Ovary (tissue), 9 donors: ENCODE measurements around the gene MIDN. TPM values are rescaled to one million over a fixed set of nuclear protein-coding genes. Genes with fewer than 3 reads are reported as not detected.
A peak's percentile ranks its signal among the peaks of the same experiment; 100 is the strongest.
"Not testable (repeated sequence)": the region's sequence is repeated elsewhere in the genome, so short reads cannot be mapped to it uniquely, and the experiment has no call there.

Experiments used
- DNase-seq, 5 donors: peaks; one replicate each; pipeline ENCODE4 v3.0.0-alpha.2; 2019 to 2020
- H3K27ac ChIP-seq, 2 donors: fragments of 200-600 bp; one replicate each; pipeline versions ENCODE4 v1.5.1 to v1.8.0; 2019 to 2022
- H3K27me3 ChIP-seq: fragments of 200-600 bp; one replicate; pipeline ENCODE4 v1.8.0; 2022
- H3K36me3 ChIP-seq: fragments of 200-600 bp; sonication (generic); one replicate; pipeline ENCODE4 v1.5.1; 2019
- H3K4me1 ChIP-seq: one replicate; pipeline ENCODE4 v1.8.1; 2013; ENCODE audit warnings: mild to moderate bottlenecking, moderate library complexity; ENCODE audit not compliant: insufficient read depth
- H3K4me3 ChIP-seq: fragments of 200-600 bp; sonication (generic); one replicate; pipeline ENCODE4 v1.5.1; 2017
- H3K9me3 ChIP-seq, 2 donors: fragments of 200-600 bp in 1 of 2; sonication (generic) in 1 of 2; one replicate each; pipeline versions ENCODE4 v1.5.1 to v1.8.1; 2013 to 2019; ENCODE audit warnings: mild to moderate bottlenecking in 1 of 2, moderate library complexity in 1 of 2
- CTCF ChIP-seq, 3 donors: fragments of 450-650 bp in 2 of 3; fragments of 200-600 bp in 1 of 3; IDR thresholded peaks; one replicate each; pipeline versions ENCODE4 v1.5.1 to v1.8.0; 2016 to 2022; ENCODE audit warnings: antibody characterized with exemption in 3 of 3, mild to moderate bottlenecking in 1 of 3
- EP300 ChIP-seq: sonication (generic); formaldehyde crosslinking; IDR thresholded peaks from one replicate; pipeline ENCODE4 v1.6.1; 2017; ENCODE audit warnings: antibody characterized with exemption
- POLR2A ChIP-seq: fragments of 450-650 bp; IDR thresholded peaks from one replicate; pipeline ENCODE4 v1.6.1; 2017; ENCODE audit warnings: antibody characterized with exemption, mild to moderate bottlenecking, moderate library complexity
- WGBS, 3 donors: extraction: QIAGEN DNeasy Blood & Tissue Kit in 1 of 3; methylation state at CpG; one replicate each; pipeline versions ENCODE4 v1.1.5 to v1.1.7; 2013 to 2017; 5-methylcytosine and 5-hydroxymethylcytosine counted together
- intact Hi-C, 4 donors: fragments of 100-400 bp; cut with DNase I; formaldehyde crosslinking; loops; one replicate each; pipeline versions ENCODE4 v1.11.0 to v1.15.1; 2022 to 2023
- polyA plus RNA-seq, 2 donors: library from polyadenylated mRNA; stranded (reverse); fragments of 200-250 nt in 1 of 2; fragments of 350-450 nt in 1 of 2; fragmentation: Illumina TruSeq in 1 of 2; extraction: RNeasy Lipid Tissue Mini Kit (QIAGEN cat#74804) in 1 of 2; gene quantifications; one replicate each; pipeline ENCODE4 v1.2.3, GENCODE V29; 2013 to 2014
- total RNA-seq, 7 donors: library from RNA; depleted of rRNA in 2 of 7; stranded (reverse); fragments of >200 nt in 2 of 7; fragmentation: NEBNext Ultra II Directional in 3 of 7; extraction: Animal tissue kit (Norgen Biotek cat#: 25700) in 3 of 7; gene quantifications; one replicate each; pipeline versions ENCODE4 v1.1.0 to v1.2.4, GENCODE V29; 2016 to 2023
- donor health status: DM: no; HTN: no; CAD: no; lungs with moderate emphysema.
- donor health status: DM: no; HTN: no; CAD: no.
- donor health status: Bipolar disorder and iron deficiency.
- donor health status: DM: yes; HTN: yes; CAD: no.
- donor health status: DM: no; HTN: no; CAD: no.
- donor health status: DM: yes; HTN: yes; CAD: no.

The MIDN gene
- total and polyA plus RNA-seq, 9 donors: 10.1 to 261 (median 105) TPM

GRCh38 chr19:1206150-1206863 is 42.1 kb upstream of the MIDN start:
- Histone ChIP-seq H3K27me3 (no peaks in the 10 kb centered on the region), H3K4me1 (peaks cover 20% of the 10 kb centered on the region), H3K4me3 (peak overlapping the region; percentile 59), H3K9me3 (no peaks in the 10 kb centered on the region), H3K27ac (peak overlapping the region; percentile 73 to 84), H3K36me3 (no peaks in the 10 kb centered on the region)
- TF ChIP-seq EP300 (no peak), CTCF (IDR thresholded peaks at IDR 0.05) (no peak), POLR2A (no peak)
- intact Hi-C loops: no loop called here
- 1 to 2% (median 1%) methylated on average over 30 to 78 of the region's 78 CpGs for WGBS, 3 donors
- DNase-seq: peak in 3 of 5 donors; percentile 49 to 62 (median 57)

GRCh38 chr19:1206864-1207450 is 41.4 kb upstream of the MIDN start:
- Histone ChIP-seq H3K4me1 (peaks cover 20% of the 10 kb centered on the region), H3K4me3 (peak overlapping the region; percentile 59)
- 2% methylated on average over 38 of the region's 38 CpGs for WGBS, 3 donors

GRCh38 chr19:1208830-1209229 is 39.6 kb upstream of the MIDN start:
- H3K4me3 ChIP-seq, H3K36me3 ChIP-seq, intact Hi-C loops, H3K27me3 ChIP-seq, H3K27ac ChIP-seq, H3K9me3 ChIP-seq: not testable (repeated sequence)
- peaks cover 23% of the 10 kb centered on the region for H3K4me1 ChIP-seq
- 66 to 73% (median 70%) methylated on average over 10 of the region's 10 CpGs for WGBS, 3 donors
- DNase-seq: peak in 3 of 5 donors; percentile 21 to 40 (median 35)

More at GRCh38 chr19:1206864-1207450, 41.4 kb upstream of the MIDN start:
- TF ChIP-seq POLR2A (no peak), EP300 (no peak), CTCF (IDR thresholded peaks at IDR 0.05) (no peak)
- intact Hi-C loops: no loop called here
- Histone ChIP-seq H3K27me3 (no peaks in the 10 kb centered on the region), H3K27ac (peak overlapping the region; percentile 73 to 84), H3K9me3 (no peaks in the 10 kb centered on the region), H3K36me3 (no peaks in the 10 kb centered on the region)
- peak in 2 of 5 donors; percentile 44 to 56 for DNase-seq

GRCh38 chr19:1210227-1210538 is 38.2 kb upstream of the MIDN start:
- 91 to 95% (median 95%) methylated on average over 13 of the region's 13 CpGs for WGBS, 3 donors
- H3K27ac ChIP-seq: no peak overlapping the region
- TF ChIP-seq POLR2A: no peak
- no peak for TF ChIP-seq CTCF (IDR thresholded peaks at IDR 0.05)
- TF ChIP-seq EP300: no peak
- no peaks in the 10 kb centered on the region for H3K27me3 ChIP-seq
- no peak overlapping the region for H3K4me3 ChIP-seq
- peaks cover 27% of the 10 kb centered on the region for H3K4me1 ChIP-seq
- intact Hi-C loops: no loop called here
- H3K36me3 ChIP-seq: no peaks in the 10 kb centered on the region
- DNase-seq: no peak
- no peaks in the 10 kb centered on the region for H3K9me3 ChIP-seq

GRCh38 chr19:1211494-1212234 is 36.7 kb upstream of the MIDN start:
- DNase-seq: peak in 3 of 5 donors; percentile 53 to 55 (median 55)
- intact Hi-C loops: no loop called here
- H3K4me1 ChIP-seq: peaks cover 29% of the 10 kb centered on the region
- no peaks in the 10 kb centered on the region for H3K27me3 ChIP-seq
- no peaks in the 10 kb centered on the region for H3K9me3 ChIP-seq
- TF ChIP-seq EP300 (no peak), POLR2A (no peak), CTCF (IDR thresholded peaks at IDR 0.05) (no peak)
- no peak overlapping the region for H3K4me3 ChIP-seq
- no peak overlapping the region for H3K27ac ChIP-seq
- no peaks in the 10 kb centered on the region for H3K36me3 ChIP-seq
- WGBS, 3 donors: 81 to 83% (median 82%) methylated on average over 33 of the region's 33 CpGs
